Measurements from ENCODE around the gene TMEM39B. TPM values are rescaled to one million over a fixed set of nuclear protein-coding genes. Genes with fewer than 3 reads are reported as not detected.

TMEM39B gene
- total RNA-seq, 1 donor from 2014 or later = 23.1 TPM

DNA sequence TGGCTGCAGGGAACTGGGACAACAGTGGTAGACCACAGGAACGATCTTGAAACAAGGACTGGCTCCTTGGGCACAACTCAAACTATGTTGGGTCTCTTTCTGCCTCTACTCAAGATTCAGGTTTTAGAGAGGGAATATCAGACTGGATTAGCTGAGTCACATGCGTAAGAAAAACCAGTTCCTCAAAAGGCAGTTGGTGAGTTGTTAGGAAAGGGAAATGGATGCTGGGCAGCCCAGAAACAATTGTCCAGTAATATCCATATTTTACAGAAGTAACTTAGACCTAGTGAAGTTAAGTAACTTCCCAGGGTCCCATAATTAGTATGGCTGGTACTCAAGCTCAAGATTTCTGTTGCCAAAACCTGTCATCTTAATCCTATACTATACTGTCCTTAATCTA, 27.0 kb upstream of the TMEM39B start:
- intact Hi-C loops (cut with micrococcal nuclease) = no loop called here
- H3K27me3 Mint-ChIP-seq = no peaks in the 10 kb centered on the region
- CTCF ChIA-PET = no interaction called here

DNA sequence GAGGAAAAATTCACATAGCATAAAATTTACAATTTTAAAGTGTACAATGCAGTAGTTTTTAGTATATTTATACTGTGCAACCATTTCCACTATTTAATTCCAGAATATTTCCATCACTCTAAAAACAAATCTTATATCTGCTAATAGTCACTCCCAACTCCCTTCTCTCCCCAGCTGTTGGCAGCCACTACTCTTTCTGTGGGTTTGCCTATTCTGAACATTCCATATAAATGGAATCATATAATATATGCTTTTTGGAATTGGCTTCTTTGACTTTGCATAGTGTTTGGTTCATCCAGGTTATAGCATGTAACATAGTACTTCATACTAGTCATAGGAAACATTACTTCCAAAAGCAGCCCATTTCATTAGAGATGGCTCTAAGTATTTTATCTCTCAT, 25.0 kb upstream of the TMEM39B start:
- no peak overlapping the region for H3K4me3 Mint-ChIP-seq
- no peaks in the 10 kb centered on the region for H3K27me3 Mint-ChIP-seq
- DNase-seq (no peak), ATAC-seq (ENCODE audit: low read depth) (no peak)
- no peaks in the 10 kb centered on the region for H3K9me3 Mint-ChIP-seq
- TF ChIP-seq, protein P1, sequence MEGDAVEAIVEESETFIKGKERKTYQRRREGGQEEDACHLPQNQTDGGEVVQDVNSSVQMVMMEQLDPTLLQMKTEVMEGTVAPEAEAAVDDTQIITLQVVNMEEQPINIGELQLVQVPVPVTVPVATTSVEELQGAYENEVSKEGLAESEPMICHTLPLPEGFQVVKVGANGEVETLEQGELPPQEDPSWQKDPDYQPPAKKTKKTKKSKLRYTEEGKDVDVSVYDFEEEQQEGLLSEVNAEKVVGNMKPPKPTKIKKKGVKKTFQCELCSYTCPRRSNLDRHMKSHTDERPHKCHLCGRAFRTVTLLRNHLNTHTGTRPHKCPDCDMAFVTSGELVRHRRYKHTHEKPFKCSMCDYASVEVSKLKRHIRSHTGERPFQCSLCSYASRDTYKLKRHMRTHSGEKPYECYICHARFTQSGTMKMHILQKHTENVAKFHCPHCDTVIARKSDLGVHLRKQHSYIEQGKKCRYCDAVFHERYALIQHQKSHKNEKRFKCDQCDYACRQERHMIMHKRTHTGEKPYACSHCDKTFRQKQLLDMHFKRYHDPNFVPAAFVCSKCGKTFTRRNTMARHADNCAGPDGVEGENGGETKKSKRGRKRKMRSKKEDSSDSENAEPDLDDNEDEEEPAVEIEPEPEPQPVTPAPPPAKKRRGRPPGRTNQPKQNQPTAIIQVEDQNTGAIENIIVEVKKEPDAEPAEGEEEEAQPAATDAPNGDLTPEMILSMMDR (IDR thresholded peaks at IDR 0.05) = no peak
- intact Hi-C loops (cut with micrococcal nuclease) = no loop called here
- no peak overlapping the region for H3K27ac Mint-ChIP-seq
- peaks cover 2% of the 10 kb centered on the region for H3K4me1 Mint-ChIP-seq
- ChIA-PET POLR2A (no interaction called here), CTCF (no interaction called here)
- H3K36me3 Mint-ChIP-seq (ENCODE audit: low read depth) = peaks cover 27% of the 10 kb centered on the region

More for the DNA sequence above, 27.0 kb upstream of the TMEM39B start:
- DNase-seq = no peak
- TF ChIP-seq, protein P1 (IDR thresholded peaks at IDR 0.05) = no peak
- peaks cover 25% of the 10 kb centered on the region for H3K36me3 Mint-ChIP-seq (ENCODE audit: low read depth)
- ATAC-seq (ENCODE audit: low read depth) = no peak
- peaks cover 2% of the 10 kb centered on the region for H3K4me1 Mint-ChIP-seq
- no peak overlapping the region for H3K4me3 Mint-ChIP-seq
- POLR2A ChIA-PET = interaction anchor here (1.3 kb wide), 1 partner anchor 27 kb away, joined by 3 read pairs; the partner anchor contains the start of gene TMEM39B
- no peaks in the 10 kb centered on the region for H3K9me3 Mint-ChIP-seq
- H3K27ac Mint-ChIP-seq = no peak overlapping the region

GRCh38 chr1:32048440-32048839, 24.3 kb upstream of the TMEM39B start:
- no peaks in the 10 kb centered on the region for H3K9me3 Mint-ChIP-seq
- DNase-seq (no peak), ATAC-seq (ENCODE audit: low read depth) (no peak)
- H3K4me1 Mint-ChIP-seq = peaks cover 2% of the 10 kb centered on the region
- no peak overlapping the region for H3K4me3 Mint-ChIP-seq
- H3K27ac Mint-ChIP-seq = no peak overlapping the region
- no peaks in the 10 kb centered on the region for H3K27me3 Mint-ChIP-seq
- intact Hi-C loops (cut with micrococcal nuclease) = no loop called here
- POLR2A ChIA-PET = no interaction called here
- TF ChIP-seq, protein P1 (IDR thresholded peaks at IDR 0.05) = no peak
- H3K36me3 Mint-ChIP-seq (ENCODE audit: low read depth) = peaks cover 32% of the 10 kb centered on the region
- CTCF ChIA-PET = no interaction called here

DNA sequence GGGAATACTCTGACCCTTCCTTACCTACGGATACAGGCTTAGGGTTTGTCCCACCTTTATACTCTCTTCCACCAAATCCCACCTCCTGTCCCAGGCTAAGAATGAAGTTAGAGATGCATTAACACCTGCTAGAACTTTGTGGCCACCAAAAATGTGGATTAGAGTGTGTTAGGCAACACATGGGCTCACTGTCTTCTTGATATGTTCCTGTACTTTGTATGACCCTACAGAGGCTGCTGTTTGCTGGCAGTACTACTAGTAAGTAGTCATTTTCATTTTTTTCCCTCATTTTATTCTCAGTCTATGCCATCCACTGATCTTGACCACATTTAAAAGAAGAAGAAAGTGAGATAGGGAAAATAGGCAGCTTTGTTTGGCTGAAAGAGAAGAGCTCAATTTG, 21.0 kb upstream of the TMEM39B start:
- peaks cover 2% of the 10 kb centered on the region for H3K4me1 Mint-ChIP-seq
- no peak overlapping the region for H3K4me3 Mint-ChIP-seq
- intact Hi-C loops (cut with micrococcal nuclease) = no loop called here
- TF ChIP-seq, protein P1 (IDR thresholded peaks at IDR 0.05) = no peak
- POLR2A ChIA-PET = no interaction called here
- CTCF ChIA-PET = no interaction called here
- H3K27me3 Mint-ChIP-seq = no peaks in the 10 kb centered on the region
- no peaks in the 10 kb centered on the region for H3K9me3 Mint-ChIP-seq
- peaks cover 54% of the 10 kb centered on the region for H3K36me3 Mint-ChIP-seq (ENCODE audit: low read depth)
- DNase-seq = no peak
- H3K27ac Mint-ChIP-seq = no peak overlapping the region
- no peak for ATAC-seq (ENCODE audit: low read depth)

- H3K27me3 Mint-ChIP-seq = no peaks in the 10 kb centered on the region
- TF ChIP-seq, protein P1 (IDR thresholded peaks at IDR 0.05) = no peak
- no peak overlapping the region for H3K4me3 Mint-ChIP-seq
- no peak overlapping the region for H3K27ac Mint-ChIP-seq
- DNase-seq = no peak
- peaks cover 59% of the 10 kb centered on the region for H3K36me3 Mint-ChIP-seq (ENCODE audit: low read depth)
- H3K9me3 Mint-ChIP-seq = no peaks in the 10 kb centered on the region
- H3K4me1 Mint-ChIP-seq = peaks cover 2% of the 10 kb centered on the region
- no peak for ATAC-seq (ENCODE audit: low read depth)
- intact Hi-C loops (cut with micrococcal nuclease) = no loop called here
- ChIA-PET POLR2A (interaction anchor here (0.6 kb wide), 1 partner anchor 348 kb away, joined by 3 read pairs; no protein-coding TSS in a partner anchor), CTCF (no interaction called here)
These were observed 19.9 kb upstream of the TMEM39B start for GRCh38 chr1:32052887-32053286.
